Body of pancreas (tissue), 4 donors: ENCODE data around the gene ATG3.

Source experiments
- POLR2A ChIP-seq, 3 donors: fragments of 450-650 bp; IDR thresholded peaks; one replicate each; pipeline ENCODE4 v1.6.1; 2016; ENCODE audit warnings: antibody characterized with exemption in 3 of 3, mild to moderate bottlenecking in 2 of 3
- TF ChIP-seq, protein P1 (sequence below), 7 experiments: fragments of 450-650 bp in 4 of 7; fragments of 200-600 bp in 3 of 7; sonication (generic) in 3 of 7; IDR thresholded peaks; one replicate each; pipeline ENCODE4 v1.5.1; 2016 to 2019; ENCODE audit warnings: antibody characterized with exemption in 7 of 7

DNA sequence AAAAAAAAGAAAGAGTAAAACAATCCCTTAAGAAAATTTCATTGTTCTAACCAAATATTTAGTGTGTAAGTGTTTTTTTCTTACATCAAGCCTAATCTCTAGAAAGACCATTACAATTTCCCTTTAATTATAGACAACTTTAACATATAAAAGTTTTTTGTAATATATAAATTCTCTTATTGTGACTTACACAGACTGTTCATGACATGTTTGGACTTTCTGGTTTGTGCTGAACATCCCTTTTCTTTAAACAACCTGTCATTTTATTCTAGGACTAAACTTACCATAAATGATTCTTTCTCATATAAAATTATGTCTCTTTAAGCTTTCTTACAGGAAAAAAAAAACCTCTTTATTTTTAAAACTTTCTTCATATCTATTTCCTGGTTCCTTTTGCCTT, 49.4 kb downstream of the ATG3 start:
- TF ChIP-seq, protein P1, sequence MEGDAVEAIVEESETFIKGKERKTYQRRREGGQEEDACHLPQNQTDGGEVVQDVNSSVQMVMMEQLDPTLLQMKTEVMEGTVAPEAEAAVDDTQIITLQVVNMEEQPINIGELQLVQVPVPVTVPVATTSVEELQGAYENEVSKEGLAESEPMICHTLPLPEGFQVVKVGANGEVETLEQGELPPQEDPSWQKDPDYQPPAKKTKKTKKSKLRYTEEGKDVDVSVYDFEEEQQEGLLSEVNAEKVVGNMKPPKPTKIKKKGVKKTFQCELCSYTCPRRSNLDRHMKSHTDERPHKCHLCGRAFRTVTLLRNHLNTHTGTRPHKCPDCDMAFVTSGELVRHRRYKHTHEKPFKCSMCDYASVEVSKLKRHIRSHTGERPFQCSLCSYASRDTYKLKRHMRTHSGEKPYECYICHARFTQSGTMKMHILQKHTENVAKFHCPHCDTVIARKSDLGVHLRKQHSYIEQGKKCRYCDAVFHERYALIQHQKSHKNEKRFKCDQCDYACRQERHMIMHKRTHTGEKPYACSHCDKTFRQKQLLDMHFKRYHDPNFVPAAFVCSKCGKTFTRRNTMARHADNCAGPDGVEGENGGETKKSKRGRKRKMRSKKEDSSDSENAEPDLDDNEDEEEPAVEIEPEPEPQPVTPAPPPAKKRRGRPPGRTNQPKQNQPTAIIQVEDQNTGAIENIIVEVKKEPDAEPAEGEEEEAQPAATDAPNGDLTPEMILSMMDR (IDR thresholded peaks at IDR 0.05), result no peak
- no peak for TF ChIP-seq POLR2A (IDR thresholded peaks at IDR 0.05)
